CD14-positive monocyte (primary cell): Measurements from ENCODE around the gene CDKN1C. TPM values are rescaled to one million over a fixed set of nuclear protein-coding genes. Genes with fewer than 3 reads are reported as not detected.

ENCODE experiments used
- DNase-seq, 3 donors: peaks; one replicate each; pipeline ENCODE4 v3.0.0-alpha.2; 2011 to 2022
- H2AFZ ChIP-seq: 2 replicates; pipeline ENCODE4 v1.6.0; 2012; ENCODE audit warnings: mild to moderate bottlenecking, low read depth, low read length, inconsistent platforms; ENCODE audit not compliant: insufficient read depth, poor library complexity, severe bottlenecking
- H3K27ac ChIP-seq, 2 donors: 1 replicate in 1 of 2; 2 replicates in 1 of 2; pipeline ENCODE4 v1.5.1; 2012 to 2013; ENCODE audit warnings: low read length in 2 of 2, control low read depth in 1 of 2, inconsistent platforms in 1 of 2, low read depth in 1 of 2, mild to moderate bottlenecking in 1 of 2
- H3K27me3 ChIP-seq, 2 donors: one replicate each; pipeline versions ENCODE4 v1.6.0 to v1.6.1; 2011 to 2013; ENCODE audit warnings: low read length in 2 of 2; ENCODE audit not compliant: control insufficient read depth in 2 of 2, insufficient read depth in 2 of 2
- H3K36me3 ChIP-seq, 2 donors: replicated peaks in 1 of 2; 1 replicate in 1 of 2; 2 replicates in 1 of 2; pipeline versions ENCODE4 v1.5.1 to v1.6.1; 2012 to 2013; ENCODE audit warnings: low read length in 2 of 2, control low read depth in 1 of 2, inconsistent platforms in 1 of 2, mild to moderate bottlenecking in 1 of 2; ENCODE audit not compliant: insufficient read depth in 2 of 2, control insufficient read depth in 1 of 2
- H3K4me1 ChIP-seq, 2 donors: 1 replicate in 1 of 2; 2 replicates in 1 of 2; pipeline versions ENCODE4 v1.5.1 to v1.6.1; 2012 to 2013; ENCODE audit warnings: low read length in 2 of 2, control low read depth in 1 of 2, inconsistent platforms in 1 of 2, mild to moderate bottlenecking in 1 of 2, moderate library complexity in 1 of 2; ENCODE audit not compliant: insufficient read depth in 2 of 2, control insufficient read depth in 1 of 2
- H3K4me2 ChIP-seq: replicated peaks from 2 replicates; pipeline ENCODE3; 2012; ENCODE audit warnings: low read length, moderate library complexity, mild to moderate bottlenecking; ENCODE audit not compliant: poor library complexity, severe bottlenecking; ENCODE audit errors: extremely low read depth
- H3K4me3 ChIP-seq, 3 experiments: fragments of 200-600 bp in 1 of 3; sonication (generic) in 1 of 3; replicated peaks in 1 of 3; 1 replicate in 2 of 3; 2 replicates in 1 of 3; pipeline ENCODE4 v1.5.1; 2011 to 2013; ENCODE audit warnings: low read length in 3 of 3, mild to moderate bottlenecking in 3 of 3, control low read depth in 2 of 3, low read depth in 2 of 3, inconsistent platforms in 1 of 3, moderate library complexity in 1 of 3
- H3K79me2 ChIP-seq: 2 replicates; pipeline ENCODE4 v1.6.0; 2012; ENCODE audit warnings: mild to moderate bottlenecking, control low read depth, inconsistent platforms, low read length, moderate library complexity; ENCODE audit not compliant: insufficient read depth
- H3K9ac ChIP-seq: 2 replicates; pipeline ENCODE4 v1.6.0; 2017; ENCODE audit warnings: low read length, mild to moderate bottlenecking; ENCODE audit not compliant: insufficient read depth, poor library complexity, severe bottlenecking
- H3K9me3 ChIP-seq, 2 donors: replicated peaks in 1 of 2; 1 replicate in 1 of 2; 2 replicates in 1 of 2; pipeline versions ENCODE4 v1.5.1 to v1.6.1; 2012 to 2013; ENCODE audit warnings: low read length in 2 of 2, control low read depth in 1 of 2; ENCODE audit not compliant: control insufficient read depth in 1 of 2, insufficient read depth in 1 of 2
- H4K20me1 ChIP-seq: 2 replicates; pipeline ENCODE4 v1.6.0; 2012; ENCODE audit warnings: mild to moderate bottlenecking, low read length, control low read depth, moderate library complexity; ENCODE audit not compliant: insufficient read depth
- H3K27ac Mint-ChIP-seq, 7 donors: one replicate each; pipeline ENCODE4 v1.8.0; 2020; ENCODE audit warnings: mild to moderate bottlenecking in 7 of 7, mixed read lengths in 7 of 7, moderate library complexity in 6 of 7, inconsistent platforms in 2 of 7
- H3K27me3 Mint-ChIP-seq, 3 donors: one replicate each; pipeline ENCODE4 v1.8.0; 2021 to 2022; ENCODE audit warnings: low read depth in 3 of 3, mild to moderate bottlenecking in 3 of 3, mixed read lengths in 3 of 3, moderate library complexity in 3 of 3, inconsistent platforms in 1 of 3
- H3K36me3 Mint-ChIP-seq, 2 donors: one replicate each; pipeline ENCODE4 v1.8.0; 2020; ENCODE audit warnings: mixed read lengths in 2 of 2, inconsistent platforms in 1 of 2, mild to moderate bottlenecking in 1 of 2
- H3K4me1 Mint-ChIP-seq: one replicate; pipeline ENCODE4 v1.8.0; 2020; ENCODE audit warnings: mild to moderate bottlenecking, mixed read lengths
- H3K4me3 Mint-ChIP-seq, 2 donors: one replicate each; pipeline ENCODE4 v1.8.0; 2020; ENCODE audit warnings: mild to moderate bottlenecking in 2 of 2, mixed read lengths in 2 of 2, moderate library complexity in 1 of 2
- H3K9me3 Mint-ChIP-seq, 7 donors: one replicate each; pipeline ENCODE4 v1.8.0; 2020 to 2022; ENCODE audit warnings: mixed read lengths in 7 of 7, mild to moderate bottlenecking in 6 of 7, moderate library complexity in 6 of 7, inconsistent platforms in 2 of 7
- WGBS: methylation state at CpG from one replicate; pipeline ENCODE4 v1.1.5; 2013; ENCODE audit warnings: missing lambda C conversion rate; ENCODE audit not compliant: insufficient coverage; 5-methylcytosine and 5-hydroxymethylcytosine counted together
- intact Hi-C, 2 donors: fragments of 100-400 bp; cut with micrococcal nuclease; formaldehyde crosslinking; loops; one replicate each; pipeline versions ENCODE4 v1.15.0 to v1.15.1; 2023
- polyA plus RNA-seq, 3 donors: library from polyadenylated mRNA; depleted of rRNA in 1 of 3; unstranded in 2 of 3; stranded (reverse) in 1 of 3; fragments of 300-500 nt in 2 of 3; fragments of >200 nt in 1 of 3; fragmentation: Illumina TruSeq in 2 of 3; gene quantifications; 1 replicate in 2 of 3; 2 replicates in 1 of 3; pipeline ENCODE4 v1.2.3, GENCODE V29; 2012 to 2021
- TF ChIP-seq, protein P1 (sequence below): fragments of 200-600 bp; IDR thresholded peaks from one replicate; pipeline ENCODE4 v1.8.0; 2022; ENCODE audit warnings: antibody characterized with exemption, mild to moderate bottlenecking

Gene CDKN1C
- polyA plus RNA-seq, 3 donors, result 3.2 to 36.4 (median 4.7) TPM

GRCh38 chr11:2934611-2935239, 49.1 kb upstream of the CDKN1C start:
- H3K4me1 Mint-ChIP-seq, result peaks cover 29% of the 10 kb centered on the region
- H3K79me2 ChIP-seq, result no peaks in the 10 kb centered on the region
- no peak for DNase-seq

GRCh38 chr11:2934021-2934550, 48.5 kb upstream of the CDKN1C start:
- Mint-ChIP-seq H3K4me1 (peaks cover 29% of the 10 kb centered on the region), H3K4me3 (no peak overlapping the region), H3K9me3 (peaks cover 16 to 23% (median 21%) of the 10 kb centered on the region in 7 donors), H3K27ac (peak overlapping the region; percentile 78 to 99 (median 98)), H3K27me3 (peaks cover 7 to 24% (median 23%) of the 10 kb centered on the region in 3 donors), H3K36me3 (peaks cover 0 to 12% of the 10 kb centered on the region in 2 donors)
- intact Hi-C loops, result loop anchor here (5.0 kb wide), 2 partner anchors 37 to 58 kb away; partner anchors contain the start of gene NAP1L4 (in 2 of the 2)
- H3K4me3 ChIP-seq, result no peak overlapping the region
- TF ChIP-seq, protein P1, sequence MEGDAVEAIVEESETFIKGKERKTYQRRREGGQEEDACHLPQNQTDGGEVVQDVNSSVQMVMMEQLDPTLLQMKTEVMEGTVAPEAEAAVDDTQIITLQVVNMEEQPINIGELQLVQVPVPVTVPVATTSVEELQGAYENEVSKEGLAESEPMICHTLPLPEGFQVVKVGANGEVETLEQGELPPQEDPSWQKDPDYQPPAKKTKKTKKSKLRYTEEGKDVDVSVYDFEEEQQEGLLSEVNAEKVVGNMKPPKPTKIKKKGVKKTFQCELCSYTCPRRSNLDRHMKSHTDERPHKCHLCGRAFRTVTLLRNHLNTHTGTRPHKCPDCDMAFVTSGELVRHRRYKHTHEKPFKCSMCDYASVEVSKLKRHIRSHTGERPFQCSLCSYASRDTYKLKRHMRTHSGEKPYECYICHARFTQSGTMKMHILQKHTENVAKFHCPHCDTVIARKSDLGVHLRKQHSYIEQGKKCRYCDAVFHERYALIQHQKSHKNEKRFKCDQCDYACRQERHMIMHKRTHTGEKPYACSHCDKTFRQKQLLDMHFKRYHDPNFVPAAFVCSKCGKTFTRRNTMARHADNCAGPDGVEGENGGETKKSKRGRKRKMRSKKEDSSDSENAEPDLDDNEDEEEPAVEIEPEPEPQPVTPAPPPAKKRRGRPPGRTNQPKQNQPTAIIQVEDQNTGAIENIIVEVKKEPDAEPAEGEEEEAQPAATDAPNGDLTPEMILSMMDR, result no peak
- no peaks in the 10 kb centered on the region for H3K79me2 ChIP-seq
- DNase-seq, result no peak
- H2AFZ ChIP-seq, result peak overlapping the region; percentile 69
- H3K27me3 ChIP-seq, result peaks cover 0 to 4% of the 10 kb centered on the region in 2 donors
- H3K9ac ChIP-seq, result peak overlapping the region; percentile 82
- no peak overlapping the region for H3K4me2 ChIP-seq
- peaks cover 13 to 18% of the 10 kb centered on the region in 2 donors for H3K9me3 ChIP-seq
- peak overlapping the region; percentile 98 for H3K27ac ChIP-seq
- no peaks in the 10 kb centered on the region for H3K36me3 ChIP-seq
- WGBS, result 98% methylated on average over 5 of the region's 7 CpGs
- no peaks in the 10 kb centered on the region for H4K20me1 ChIP-seq
- peaks cover 37 to 49% of the 10 kb centered on the region in 2 donors for H3K4me1 ChIP-seq

More at GRCh38 chr11:2934611-2935239, 49.1 kb upstream of the CDKN1C start:
- no peak overlapping the region for H3K4me2 ChIP-seq
- WGBS, result 93% methylated on average over 10 of the region's 14 CpGs
- H3K4me3 ChIP-seq, result no peak overlapping the region
- H3K4me1 ChIP-seq, result peaks cover 33 to 45% of the 10 kb centered on the region in 2 donors
- H3K9me3 ChIP-seq, result peaks cover 14 to 21% of the 10 kb centered on the region in 2 donors
- peak overlapping the region in 5 of 7 donors; percentile 8 to 98 (median 50) for H3K27ac Mint-ChIP-seq
- H3K36me3 ChIP-seq, result no peaks in the 10 kb centered on the region
- peaks cover 16 to 25% (median 20%) of the 10 kb centered on the region in 7 donors for H3K9me3 Mint-ChIP-seq
- H3K27me3 ChIP-seq, result peaks cover 0 to 3% of the 10 kb centered on the region in 2 donors
- TF ChIP-seq, protein P1, result no peak
- H3K9ac ChIP-seq, result no peak overlapping the region
- intact Hi-C loops, result loop anchor here (5.0 kb wide), 2 partner anchors 37 to 58 kb away; partner anchors contain the start of gene NAP1L4 (in 2 of the 2)
- no peak overlapping the region for H3K4me3 Mint-ChIP-seq
- H4K20me1 ChIP-seq, result no peaks in the 10 kb centered on the region
- peaks cover 6 to 22% (median 22%) of the 10 kb centered on the region in 3 donors for H3K27me3 Mint-ChIP-seq
- H3K36me3 Mint-ChIP-seq, result peaks cover 0 to 15% of the 10 kb centered on the region in 2 donors
- H2AFZ ChIP-seq, result no peak overlapping the region
- H3K27ac ChIP-seq, result no peak overlapping the region
